ENCODE data around the gene DPM3.

- no peak for TF ChIP-seq POLR2A (IDR thresholded peaks at IDR 0.05)
- no peak for TF ChIP-seq CTCF (IDR thresholded peaks at IDR 0.05)
Measured at GRCh38 chr1:155158991-155159390, 18.7 kb upstream of the DPM3 start.
